GM19351 (cell line): ENCODE measurements around the gene ATE1.
"Not testable (repeated sequence)": the region's sequence is repeated elsewhere in the genome, so short reads cannot be mapped to it uniquely, and the experiment has no call there.

Source experiments
- ATAC-seq: cut with Tn5 transposase; IDR thresholded peaks from one replicate; pipeline ENCODE4 v1.9.1; 2021; ENCODE audit warnings: mild to moderate bottlenecking, moderate library complexity; ENCODE audit not compliant: unreplicated experiment

ATE1 gene

DNA sequence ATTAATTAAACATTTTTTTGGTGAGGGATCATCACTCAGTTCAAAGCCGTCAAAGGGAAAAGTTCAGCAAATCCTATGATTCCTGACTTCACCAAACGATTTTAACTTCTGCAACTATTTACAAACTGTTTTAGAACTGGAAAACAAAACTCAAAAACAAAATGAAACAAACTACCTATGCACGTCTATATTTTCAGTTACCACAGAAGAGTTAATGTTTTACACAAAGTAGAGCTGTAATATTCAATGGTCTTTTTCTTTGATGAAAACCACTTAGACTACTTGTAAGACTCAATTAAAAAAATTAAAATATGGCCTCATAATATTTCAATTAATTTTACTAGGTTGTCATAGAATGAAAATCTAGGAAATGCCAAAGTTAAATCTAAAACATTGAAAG lies 131.5 kb downstream of the ATE1 start:
- ATAC-seq, result no peak

DNA sequence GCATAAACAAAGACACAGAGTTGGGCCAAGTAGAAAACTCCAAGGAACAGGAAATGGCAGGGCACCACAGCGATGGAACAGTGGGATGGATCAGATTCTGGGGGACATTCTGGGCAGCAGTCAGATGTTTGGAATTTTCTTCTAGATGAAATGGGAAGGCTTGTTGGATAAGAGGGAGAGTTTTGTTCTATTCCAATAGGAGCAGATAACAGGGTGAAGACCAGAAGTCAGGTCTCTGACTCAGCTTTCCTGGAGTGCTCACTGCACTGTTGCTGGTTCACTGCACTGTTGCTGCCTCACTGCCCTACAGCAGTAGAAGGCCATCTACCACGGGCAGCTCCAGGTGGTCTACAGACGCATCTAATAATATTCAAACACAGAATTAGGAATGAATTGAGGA lies 135.6 kb downstream of the ATE1 start:
- no peak for ATAC-seq

DNA sequence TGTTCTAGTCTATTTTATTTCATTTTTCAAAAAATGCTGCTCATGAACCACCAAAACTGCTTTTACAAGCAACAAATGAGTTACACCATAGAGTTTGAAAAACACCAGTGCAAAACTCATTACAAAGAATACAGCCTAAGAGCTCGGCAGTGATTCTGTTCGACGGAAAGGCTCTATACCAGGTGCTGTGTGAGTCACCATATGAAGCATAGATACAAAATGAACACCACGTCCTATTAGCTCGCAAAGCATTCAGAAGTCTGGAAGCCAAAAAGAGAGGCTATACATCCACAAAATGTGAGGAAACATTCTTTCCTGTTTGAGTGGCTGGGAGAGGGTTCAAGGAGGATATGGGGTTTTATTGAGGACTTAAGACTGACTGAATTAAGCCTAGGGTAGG lies 136.1 kb downstream of the ATE1 start:
- ATAC-seq, result no peak

DNA sequence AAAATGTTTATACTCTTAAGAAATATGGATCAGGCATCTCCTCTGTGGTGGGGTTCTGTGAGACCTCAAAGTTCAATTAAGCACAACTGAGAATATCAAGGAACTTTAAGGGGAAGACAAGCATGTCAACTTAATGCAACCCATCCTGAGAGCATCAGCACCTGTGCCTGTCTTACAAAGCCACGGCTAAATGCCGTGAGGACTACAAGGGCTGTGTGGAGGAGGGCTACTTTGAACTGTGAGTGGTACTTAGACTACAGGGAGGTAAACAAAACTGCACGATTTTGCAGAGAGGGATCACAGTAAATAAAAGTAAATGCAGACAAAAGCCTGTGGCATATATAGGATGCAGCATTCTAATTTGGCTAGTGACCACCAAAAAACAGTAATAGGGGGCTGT lies 139.1 kb downstream of the ATE1 start:
- ATAC-seq, result no peak

DNA sequence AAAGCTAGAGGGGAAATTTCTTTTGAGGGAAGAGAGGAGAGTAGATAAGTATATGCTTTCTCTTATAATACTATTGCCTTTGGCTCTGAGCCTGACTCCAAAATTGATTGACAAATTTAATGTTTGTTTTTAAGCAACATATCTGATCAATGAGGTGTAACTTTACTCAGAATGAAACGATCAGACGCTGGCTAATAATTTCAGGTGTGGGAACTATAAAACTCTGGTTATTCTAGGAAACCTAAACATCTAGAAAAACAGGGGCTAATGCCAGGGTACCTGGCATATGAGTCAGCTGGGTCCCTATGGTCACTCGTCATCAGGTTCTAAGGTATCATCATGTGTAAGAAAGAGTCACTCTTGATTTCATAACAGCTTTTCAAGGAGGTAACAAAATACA lies 139.7 kb downstream of the ATE1 start:
- ATAC-seq, result no peak

DNA sequence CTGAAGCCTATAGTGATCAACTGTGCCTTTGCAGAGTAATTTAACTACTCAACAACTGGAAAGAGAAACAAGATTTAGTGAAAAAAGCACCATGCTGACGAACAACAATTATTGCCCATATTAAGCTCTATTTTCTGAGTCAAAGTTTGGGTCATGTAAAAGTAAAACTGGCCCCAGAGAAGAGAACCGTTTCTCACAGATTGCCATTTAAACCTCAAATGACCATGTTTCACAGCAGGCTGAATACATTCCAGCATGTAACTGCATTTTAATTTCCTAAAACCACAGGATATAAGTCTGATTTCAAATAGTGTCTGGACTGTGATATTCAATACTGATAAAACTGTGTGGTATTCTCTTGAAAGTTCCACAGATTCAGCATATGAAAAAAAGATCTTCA lies 140.7 kb downstream of the ATE1 start:
- ATAC-seq, result no peak

DNA sequence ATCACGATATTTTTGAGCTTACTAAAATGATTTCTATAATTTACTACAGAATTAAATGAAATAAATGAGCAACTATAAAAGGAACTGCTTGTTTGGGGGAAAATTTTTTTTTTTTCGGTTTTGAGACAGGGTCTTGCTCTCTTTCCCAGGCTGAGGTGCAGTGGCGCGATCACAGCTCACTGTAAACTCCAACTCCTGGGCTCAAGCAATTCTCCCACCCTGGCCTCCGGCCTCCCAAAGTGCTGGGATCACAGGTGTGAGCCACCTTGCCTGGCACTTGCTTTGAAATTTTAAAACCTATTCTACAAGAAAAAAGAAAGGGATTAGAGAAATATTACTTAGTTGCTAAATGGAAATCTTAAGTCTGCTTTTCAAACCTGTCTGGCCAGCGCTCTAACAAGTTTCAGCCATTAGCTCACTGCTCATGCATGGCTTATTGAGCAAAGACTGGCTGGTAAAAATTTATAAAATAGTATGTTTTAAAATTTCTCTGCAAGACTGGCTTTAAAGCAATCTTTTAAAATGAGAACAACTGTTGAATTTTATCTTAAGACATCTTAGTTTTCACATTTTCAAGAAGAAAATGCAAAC lies 144.0 kb downstream of the ATE1 start:
- ATAC-seq, result no peak

DNA sequence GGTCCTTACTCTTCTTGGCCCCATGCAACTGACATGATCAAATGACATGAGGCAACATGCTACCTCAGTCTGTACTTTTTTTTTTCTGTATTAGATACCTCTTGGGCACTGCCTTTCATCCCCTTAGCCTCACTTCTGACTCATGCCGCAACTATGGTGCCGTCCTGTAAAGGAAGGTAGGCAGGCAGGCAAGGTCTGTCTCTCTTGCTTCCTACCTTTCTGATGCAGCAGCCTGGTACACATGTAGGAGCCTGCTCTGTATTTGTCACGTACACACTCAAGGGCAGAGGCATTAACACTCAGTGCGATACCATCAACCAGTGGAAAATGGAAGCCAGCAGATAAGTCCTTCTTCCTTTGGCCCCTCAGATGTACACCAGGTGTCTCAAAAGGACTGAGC lies 146.7 kb downstream of the ATE1 start:
- ATAC-seq, result no peak

DNA sequence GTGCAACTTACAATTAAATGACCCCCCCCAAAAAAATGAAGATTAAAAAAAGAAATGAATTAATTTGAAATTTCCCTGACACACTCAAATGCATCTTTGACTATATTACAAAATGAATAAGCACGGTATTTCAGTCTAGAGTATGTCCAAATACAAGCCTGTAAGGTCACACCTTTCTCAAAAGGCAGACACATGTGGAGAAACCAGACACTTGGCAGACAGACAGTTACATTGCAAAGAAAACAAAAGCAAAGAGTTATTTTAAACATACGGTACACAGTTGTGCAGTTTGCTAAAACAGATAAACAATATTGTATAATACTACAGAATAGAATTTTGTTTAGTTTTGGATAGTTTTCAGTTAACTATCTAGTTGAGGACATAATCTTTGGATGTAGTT lies 153.0 kb downstream of the ATE1 start:
- no peak for ATAC-seq

DNA sequence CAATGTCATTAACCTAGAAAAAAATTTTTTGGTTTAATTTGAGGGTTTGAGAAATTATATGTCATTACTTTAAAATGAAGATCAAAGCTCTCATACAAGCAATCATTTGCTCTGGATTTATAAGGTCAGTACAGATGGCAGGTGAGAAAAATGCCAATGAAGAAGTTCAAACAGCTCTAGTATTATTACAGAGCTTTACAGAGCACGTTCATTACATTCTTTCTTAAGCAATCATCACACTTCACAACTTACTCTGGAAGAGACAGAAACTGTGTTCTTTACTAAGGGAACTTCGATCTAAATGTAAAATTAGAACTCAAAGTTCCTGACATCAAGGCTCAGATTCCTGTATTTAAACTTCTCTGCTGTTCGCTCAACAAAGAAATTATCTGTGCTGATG lies 153.4 kb downstream of the ATE1 start:
- ATAC-seq, result no peak

DNA sequence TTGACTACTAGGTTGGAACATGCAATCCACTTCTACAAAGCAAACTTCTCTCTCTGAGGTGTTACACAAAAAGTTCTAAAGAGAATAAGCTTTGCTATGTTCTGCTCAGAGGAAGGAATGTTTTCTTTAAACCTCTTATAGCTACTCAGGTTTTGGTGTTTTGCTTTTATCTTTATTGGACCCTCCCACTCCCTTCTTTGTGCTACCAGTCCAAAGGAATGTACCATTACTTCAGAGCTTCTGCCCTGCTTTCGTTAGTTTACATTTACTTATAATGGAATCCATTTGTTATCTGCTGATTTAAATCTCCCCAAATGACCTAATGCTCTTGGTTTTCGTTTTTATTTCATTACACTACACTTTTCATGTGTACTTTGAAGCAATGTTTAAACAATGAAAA lies 154.9 kb downstream of the ATE1 start:
- no peak for ATAC-seq

DNA sequence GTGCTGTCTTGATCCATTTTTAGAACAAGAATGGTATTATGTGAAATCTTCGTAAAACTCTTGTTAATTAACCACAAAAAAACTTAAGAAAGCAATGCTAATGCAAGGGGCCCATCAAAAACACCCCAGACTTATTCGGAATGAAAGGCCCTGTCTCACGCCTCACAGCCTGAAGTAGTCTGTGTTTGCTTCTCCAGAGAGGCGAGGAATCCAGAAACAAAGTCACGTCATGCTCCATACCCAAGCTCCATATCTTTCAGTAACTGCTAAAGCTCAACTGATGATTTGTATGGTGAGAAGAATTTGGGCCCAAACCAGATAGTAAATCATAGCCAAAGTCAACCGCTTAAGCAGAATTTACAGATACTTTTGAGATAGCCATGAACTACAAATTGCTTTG lies 155.4 kb downstream of the ATE1 start:
- no peak for ATAC-seq

DNA sequence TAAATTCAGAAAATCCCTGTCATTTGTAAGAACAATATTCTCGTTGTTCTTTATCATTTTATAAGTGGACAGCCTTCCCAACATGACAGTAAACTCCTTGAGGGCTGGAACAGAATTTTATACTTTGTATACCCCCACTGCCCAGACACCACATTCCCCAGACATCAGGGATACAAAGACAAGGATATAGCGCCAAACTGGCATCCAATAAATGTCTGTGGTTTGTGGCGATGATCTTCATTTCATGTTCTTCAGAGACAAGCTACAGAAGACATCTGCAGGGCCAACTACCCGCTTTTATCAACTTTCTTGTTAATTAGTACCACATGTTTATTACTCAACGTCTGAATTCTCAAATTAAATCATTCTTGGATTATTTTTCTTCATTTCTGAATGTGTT lies 155.9 kb downstream of the ATE1 start:
- no peak for ATAC-seq

DNA sequence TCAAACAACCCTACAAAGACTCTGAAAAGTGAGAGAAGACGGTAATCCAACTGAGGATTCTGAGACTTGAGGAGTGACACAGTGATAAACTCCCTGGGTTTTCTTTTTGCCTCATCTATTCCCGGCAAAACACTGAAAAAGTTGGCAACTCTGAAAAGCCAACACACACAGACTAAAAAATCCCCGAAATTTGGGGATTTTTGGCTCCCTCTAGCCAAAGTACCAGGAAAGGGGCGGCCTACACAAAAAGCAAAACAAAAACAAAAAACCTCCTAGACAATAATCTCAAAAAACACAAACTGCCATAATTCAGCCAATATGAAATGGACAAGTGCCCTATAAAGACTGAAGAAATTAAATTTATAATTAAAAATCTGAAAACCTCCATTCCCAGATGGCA lies 161.4 kb downstream of the ATE1 start:
- ATAC-seq, result no peak

DNA sequence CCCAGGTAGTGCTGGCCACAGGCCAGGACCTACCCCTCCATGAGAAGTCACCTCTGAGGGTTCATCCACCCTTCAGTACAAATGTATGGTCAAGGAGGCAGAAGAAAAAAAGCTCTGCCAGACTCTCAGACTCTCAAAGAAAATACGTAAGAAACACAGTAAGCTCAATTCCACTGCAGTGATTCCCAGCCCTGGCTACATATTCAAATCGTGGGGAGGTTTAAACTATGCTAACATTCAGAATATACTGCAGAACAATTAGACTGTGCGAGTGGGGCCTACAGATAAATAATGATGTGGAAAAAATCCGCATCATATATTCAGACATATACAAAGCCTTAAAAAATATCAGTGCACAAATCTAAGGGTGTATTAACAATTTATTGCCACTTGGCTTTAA lies 162.6 kb downstream of the ATE1 start:
- no peak for ATAC-seq

DNA sequence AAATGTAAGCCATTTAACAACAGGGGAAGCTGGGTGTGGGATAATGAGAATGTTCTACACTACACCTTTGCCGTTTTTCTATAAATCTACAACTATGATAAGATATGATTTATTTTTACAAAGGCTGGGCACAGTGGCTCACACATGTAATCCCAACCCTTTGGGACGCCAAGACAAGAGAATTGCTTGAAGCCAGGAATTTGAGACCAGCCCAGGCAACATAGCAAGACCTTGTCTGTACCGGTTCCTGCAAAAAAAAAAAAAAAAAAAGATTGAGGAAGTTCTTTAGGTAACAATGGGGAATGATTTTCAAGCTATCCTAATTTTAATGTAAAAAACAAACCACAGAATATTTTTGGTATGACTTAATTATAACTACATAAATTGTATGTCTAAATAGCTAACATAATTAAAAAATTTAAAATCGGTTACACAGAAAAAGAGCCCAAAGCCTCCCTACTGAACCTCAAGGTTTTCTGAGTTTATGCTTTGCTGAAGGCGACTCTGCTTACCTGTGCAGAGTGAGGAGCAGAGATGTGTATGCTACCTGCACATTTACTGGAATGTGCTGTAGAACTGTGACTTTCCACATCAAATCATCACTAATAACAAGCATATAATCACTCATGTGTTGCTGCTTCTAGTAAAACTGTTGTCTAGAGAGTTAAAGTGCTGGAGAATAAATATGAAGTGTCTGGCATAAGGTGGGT lies 163.4 kb downstream of the ATE1 start:
- ATAC-seq, result no peak

DNA sequence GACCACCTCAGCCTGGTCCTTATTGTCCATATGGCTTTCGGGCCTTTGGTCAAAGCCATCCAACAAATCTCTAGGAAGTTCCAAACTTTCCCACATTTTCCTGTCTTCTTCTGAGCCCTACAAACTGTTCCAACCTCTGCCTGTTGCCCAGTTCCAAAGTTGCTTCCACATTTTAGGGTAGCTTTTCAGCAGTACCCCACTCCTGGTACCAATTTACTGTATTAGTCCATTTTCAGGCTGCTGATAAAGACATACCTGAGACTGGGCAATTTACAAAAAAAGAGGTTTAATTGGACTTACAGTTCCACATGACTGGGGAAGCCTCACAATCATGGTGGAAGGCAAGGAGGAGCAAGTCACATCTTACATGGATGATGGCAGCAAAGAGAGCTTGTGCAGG lies 170.6 kb downstream of the ATE1 start:
- not testable (repeated sequence) for ATAC-seq

DNA sequence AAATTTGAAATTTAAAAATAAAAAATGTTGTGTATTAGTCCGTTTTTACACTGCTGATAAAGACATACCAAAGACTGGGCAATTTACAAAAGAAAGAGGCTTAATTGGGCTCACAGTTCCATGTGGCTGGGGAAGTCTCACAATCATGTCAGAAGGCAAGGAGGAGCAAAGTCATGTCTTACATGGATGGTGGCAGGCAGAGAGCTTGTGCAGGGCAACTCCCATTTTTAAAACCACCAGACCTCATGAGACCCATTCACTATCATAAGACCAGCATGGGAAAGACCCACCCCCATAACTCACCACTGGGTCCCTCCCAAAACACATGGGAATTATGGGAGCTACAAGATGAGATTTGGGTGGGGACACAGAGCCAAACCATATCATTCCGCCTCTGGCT lies 172.3 kb downstream of the ATE1 start:
- not testable (repeated sequence) for ATAC-seq

DNA sequence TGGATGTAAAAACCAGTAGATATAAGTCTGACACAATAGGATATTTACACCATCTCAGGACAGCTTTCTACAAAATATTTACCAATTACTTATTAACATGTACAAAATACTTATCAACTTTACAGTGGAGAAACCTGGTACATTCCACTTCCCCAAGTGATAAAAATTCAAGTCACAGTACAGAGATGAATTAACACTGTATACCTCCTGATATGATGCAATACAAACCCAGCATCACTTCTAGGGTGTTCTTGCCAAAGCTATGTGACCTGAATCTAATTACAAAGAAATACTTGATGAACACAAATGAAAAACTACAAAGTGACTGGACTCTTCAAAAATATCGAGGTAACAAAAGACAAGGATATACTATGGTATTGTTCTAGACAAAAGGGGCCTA lies 173.2 kb downstream of the ATE1 start:
- ATAC-seq, result peak; percentile 30

DNA sequence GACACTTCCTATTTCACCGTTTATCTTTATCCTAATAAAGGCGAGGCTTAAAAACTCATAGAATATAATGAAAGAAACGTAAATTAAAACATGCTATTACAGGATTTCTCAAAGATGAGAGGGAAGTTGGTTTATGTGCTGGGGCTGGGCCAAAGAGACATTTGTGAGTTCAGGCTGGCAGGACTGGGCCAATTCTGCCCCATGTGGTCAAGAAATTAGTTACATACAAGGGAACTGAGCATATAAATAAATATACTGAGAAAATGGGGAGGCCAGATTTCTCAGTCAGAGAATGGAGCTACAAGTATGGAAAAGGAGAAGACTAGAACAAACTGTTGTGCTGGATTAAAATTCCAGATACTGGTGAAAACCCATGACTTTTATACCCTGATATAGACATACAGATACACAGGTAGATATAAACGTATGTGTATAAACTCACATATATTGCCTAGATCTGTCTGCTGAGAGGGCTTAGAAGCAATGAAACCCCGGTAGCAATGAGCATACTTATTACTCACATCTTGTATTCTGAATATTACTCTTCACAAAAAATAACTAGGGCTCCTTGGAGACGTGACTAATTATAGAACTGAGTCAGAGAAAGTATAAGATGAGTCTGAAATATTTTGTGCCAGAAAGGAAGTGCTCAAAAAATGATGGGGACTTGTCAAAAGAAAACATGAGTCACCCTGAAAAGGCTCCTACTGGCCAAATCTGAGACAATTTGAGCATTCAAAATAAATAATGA lies 173.9 kb downstream of the ATE1 start:
- peak; percentile 88 for ATAC-seq

DNA sequence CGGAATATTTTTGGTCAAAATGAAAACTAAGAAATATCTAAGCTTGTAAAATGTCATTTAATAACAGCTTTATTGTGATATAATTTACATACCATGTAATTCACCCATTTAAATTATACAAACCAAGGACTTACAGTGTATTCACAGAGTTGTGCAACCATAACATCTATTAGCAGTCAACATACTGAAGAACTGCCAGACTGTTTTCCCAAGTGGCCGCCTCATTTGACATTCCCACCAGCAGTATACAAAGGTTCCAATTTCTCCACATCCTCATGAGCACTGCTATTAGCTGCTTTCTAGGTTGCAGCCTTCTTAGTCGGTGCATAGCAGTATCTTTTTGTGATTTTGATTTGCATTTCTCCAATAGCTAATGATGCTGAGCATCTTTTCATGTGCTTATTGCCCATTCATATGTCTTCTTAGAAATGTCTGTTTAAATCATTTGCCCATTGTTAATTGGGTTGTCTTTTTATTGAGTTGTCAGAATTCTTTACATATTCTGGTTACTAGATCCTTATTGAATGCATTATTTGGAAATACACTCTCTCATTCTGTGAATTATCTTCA lies 176.6 kb downstream of the ATE1 start:
- ATAC-seq, result no peak

DNA sequence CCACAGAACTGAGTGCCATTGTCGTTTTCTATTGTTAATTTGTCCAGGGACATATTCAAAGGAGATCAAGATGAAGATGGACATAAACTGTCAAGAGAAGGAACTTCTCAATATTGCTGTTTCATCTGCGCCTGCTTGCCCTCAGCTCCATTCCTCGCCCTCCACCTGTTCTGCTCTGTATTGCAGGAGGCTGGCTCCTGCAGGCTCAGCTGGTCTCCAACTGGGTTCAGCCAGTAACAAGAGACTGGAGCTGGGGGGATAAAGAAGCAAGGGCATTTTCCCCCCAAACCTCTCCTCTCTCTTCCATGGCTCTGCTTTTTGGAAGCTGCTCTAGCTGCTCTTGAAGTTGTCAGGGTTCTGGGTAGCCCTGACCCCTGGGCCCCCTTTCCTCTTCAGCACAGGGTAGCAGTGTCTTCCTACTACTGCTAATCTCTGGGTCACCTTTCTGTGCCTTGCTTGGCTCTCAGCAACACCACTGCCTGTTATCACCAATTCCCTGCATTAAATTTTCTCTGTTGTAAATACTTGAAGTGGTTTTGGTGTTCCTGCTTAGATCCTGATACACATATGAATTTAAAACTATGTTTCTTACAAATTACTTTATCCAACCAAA lies 180.6 kb downstream of the ATE1 start:
- no peak for ATAC-seq
